Caki2 (cell line): Measurements from ENCODE around the gene ATP1A2. TPM values are rescaled to one million over a fixed set of nuclear protein-coding genes. Genes with fewer than 3 reads are reported as not detected.
A peak's percentile ranks its signal among the peaks of the same experiment; 100 is the strongest.

Experiments
- DNase-seq: peaks from one replicate; pipeline ENCODE4 v3.0.0-alpha.2; 2015; ENCODE audit warnings: low read depth
- in situ Hi-C: cut with HindIII; loops from 2 replicates; pipeline ENCODE4 v1.10.0; 2016; ENCODE audit warnings: low sequenced_read_pairs, low pct_unique_long_range_greater_than_20kb, mixed read lengths
- total RNA-seq: library from RNA; depleted of rRNA; stranded (reverse); fragments of >200 nt; shearing (Covaris generic); gene quantifications from 2 replicates; pipeline ENCODE4 v1.2.3, GENCODE V29; 2014; ENCODE audit warnings: low replicate concordance

Gene ATP1A2
- total RNA-seq, 1 experiment from 2014 or later, result not detected

- no peak for DNase-seq
- in situ Hi-C loops, result no loop called here
These were observed 31.4 kb upstream of the ATP1A2 start for GRCh38 chr1:160083968-160084770.

GRCh38 chr1:160084771-160085321 lies 30.7 kb upstream of the ATP1A2 start:
- in situ Hi-C loops, result no loop called here

GRCh38 chr1:160085686-160086455 lies 29.7 kb upstream of the ATP1A2 start:
- peak; percentile 32 for DNase-seq
- in situ Hi-C loops, result no loop called here

More at GRCh38 chr1:160084771-160085321, 30.7 kb upstream of the ATP1A2 start:
- no peak for DNase-seq

- in situ Hi-C loops, result no loop called here
These were observed 29.1 kb upstream of the ATP1A2 start for GRCh38 chr1:160086456-160086892.

GRCh38 chr1:160087118-160087662 lies 28.4 kb upstream of the ATP1A2 start:
- DNase-seq, result no peak
- in situ Hi-C loops, result no loop called here

More at GRCh38 chr1:160086456-160086892, 29.1 kb upstream of the ATP1A2 start:
- no peak for DNase-seq

- in situ Hi-C loops, result no loop called here
- no peak for DNase-seq
These were observed 25.7 kb upstream of the ATP1A2 start for GRCh38 chr1:160089883-160090282.

GRCh38 chr1:160090760-160091159 lies 24.8 kb upstream of the ATP1A2 start:
- in situ Hi-C loops, result no loop called here
- DNase-seq, result no peak

- in situ Hi-C loops, result no loop called here
- DNase-seq, result no peak
These were observed 23.8 kb upstream of the ATP1A2 start for GRCh38 chr1:160091666-160092223.

- no peak for DNase-seq
- in situ Hi-C loops, result no loop called here
These were observed 23.0 kb upstream of the ATP1A2 start for GRCh38 chr1:160092366-160093068.

- in situ Hi-C loops, result no loop called here
- no peak for DNase-seq
These were observed 22.5 kb upstream of the ATP1A2 start for GRCh38 chr1:160093069-160093395.

GRCh38 chr1:160093624-160094290 lies 21.8 kb upstream of the ATP1A2 start:
- DNase-seq, result no peak
- in situ Hi-C loops, result no loop called here

- DNase-seq, result no peak
- in situ Hi-C loops, result no loop called here
These were observed 21.3 kb upstream of the ATP1A2 start for GRCh38 chr1:160094291-160094625.

- in situ Hi-C loops, result no loop called here
- no peak for DNase-seq
These were observed 20.8 kb upstream of the ATP1A2 start for GRCh38 chr1:160094806-160095205.

GRCh38 chr1:160095382-160096105 lies 20.0 kb upstream of the ATP1A2 start:
- in situ Hi-C loops, result no loop called here

GRCh38 chr1:160096274-160097116 lies 19.1 kb upstream of the ATP1A2 start:
- no peak for DNase-seq
- in situ Hi-C loops, result no loop called here

More at GRCh38 chr1:160095382-160096105, 20.0 kb upstream of the ATP1A2 start:
- no peak for DNase-seq

- in situ Hi-C loops, result no loop called here
These were observed 18.2 kb upstream of the ATP1A2 start for GRCh38 chr1:160097151-160097910.

More at GRCh38 chr1:160097151-160097910, 18.2 kb upstream of the ATP1A2 start:
- DNase-seq, result no peak
